Left kidney (tissue), 2 donors: ENCODE data around the gene ABHD11. TPM values are rescaled to one million over a fixed set of nuclear protein-coding genes. Genes with fewer than 3 reads are reported as not detected.
A peak's percentile ranks its signal among the peaks of the same experiment; 100 is the strongest.
"Not testable (repeated sequence)": the region's sequence is repeated elsewhere in the genome, so short reads cannot be mapped to it uniquely, and the experiment has no call there.

Experiments
- DNase-seq: peaks from one replicate; pipeline ENCODE4 v3.0.0-alpha.2; 2013
- polyA plus RNA-seq: library from polyadenylated mRNA; unstranded; fragments of 120-200 nt; gene quantifications from one replicate; pipeline ENCODE4 v1.2.1, GENCODE V29; 2013; ENCODE audit not compliant: insufficient read length

Gene ABHD11
- polyA plus RNA-seq, 1 donor: 26.9 TPM

- no peak for DNase-seq
Observed at GRCh38 chr7:73721377-73721817, 17.2 kb downstream of the ABHD11 start.

DNA sequence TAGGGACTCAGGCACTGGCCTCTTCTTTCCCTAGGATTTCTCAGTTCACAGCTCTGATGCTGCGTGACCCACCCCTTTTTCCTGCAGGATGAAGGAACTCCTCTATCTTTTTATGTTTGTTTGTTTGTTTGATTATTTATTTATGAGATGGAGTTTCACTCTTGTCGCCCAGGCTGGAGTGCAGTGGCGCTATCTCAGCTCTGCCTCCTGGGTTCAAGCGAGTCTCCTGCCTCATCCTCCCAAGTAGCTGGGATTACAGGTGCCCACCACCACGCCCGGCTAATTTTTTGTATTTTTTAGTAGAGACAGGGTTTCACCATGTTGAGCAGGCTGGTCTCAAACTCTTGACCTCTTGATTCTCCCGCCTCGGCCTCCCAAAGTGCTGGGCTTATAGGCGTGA lies 18.2 kb downstream of the ABHD11 start:
- not testable (repeated sequence) for DNase-seq

- no peak for DNase-seq
Observed at GRCh38 chr7:73719806-73720169, 18.8 kb downstream of the ABHD11 start.

DNA sequence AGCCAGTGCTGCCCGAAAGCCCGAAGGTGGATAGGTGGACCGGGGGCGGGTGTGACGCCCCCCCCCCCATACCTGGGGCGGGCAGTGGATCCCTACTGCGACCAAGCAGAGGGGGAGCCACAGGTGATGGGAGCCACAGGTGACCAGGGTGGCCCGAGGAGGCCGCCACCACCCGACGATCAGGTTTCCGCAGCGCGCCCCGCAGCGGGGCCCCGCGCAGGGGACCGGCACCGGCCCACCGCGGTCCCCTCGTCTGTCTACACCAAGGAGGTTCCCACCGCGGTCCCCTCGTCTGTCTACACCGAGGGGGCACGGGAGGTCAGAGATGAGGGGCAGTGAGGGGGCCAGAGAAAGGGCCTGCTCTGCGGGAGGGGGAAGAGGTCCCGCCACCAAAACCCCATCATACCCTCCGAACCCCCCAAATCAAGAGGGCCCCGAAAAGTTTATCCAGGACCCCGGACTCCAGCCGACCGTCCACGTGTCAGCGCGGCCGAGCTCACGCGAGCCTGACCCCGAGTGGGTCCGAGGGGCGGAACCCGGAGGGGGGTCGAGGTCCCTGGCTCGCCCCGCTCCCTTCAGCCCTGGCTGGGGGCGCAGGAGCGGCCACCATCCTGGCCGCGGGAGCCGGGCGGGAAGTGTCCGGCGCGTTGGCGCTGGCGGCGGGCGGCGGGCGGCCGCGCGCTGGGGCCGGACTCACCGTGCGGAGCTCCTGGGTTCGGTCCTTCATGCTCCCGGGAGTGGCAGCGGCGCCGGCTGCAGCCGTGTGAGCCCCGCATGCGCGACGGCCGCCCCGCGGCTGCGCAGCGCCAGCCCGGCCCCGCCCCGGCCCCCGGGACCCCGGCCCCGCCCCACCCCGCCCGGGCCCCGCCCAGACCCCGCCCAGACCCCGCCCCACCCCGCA lies 19.4 kb downstream of the ABHD11 start, which contains the start of gene STX1A:
Gene STX1A (minus strand): TSS at position 765 of the 901 bp plus-strand sequence. CDS start 38 bp downstream, at position 727.
- DNase-seq: peak; percentile 58

GRCh38 chr7:73718438-73718881 lies 20.1 kb downstream of the ABHD11 start:
- DNase-seq: no peak

GRCh38 chr7:73717991-73718405 lies 20.6 kb downstream of the ABHD11 start:
- no peak for DNase-seq

GRCh38 chr7:73717025-73717807 lies 21.4 kb downstream of the ABHD11 start:
- no peak for DNase-seq

DNA sequence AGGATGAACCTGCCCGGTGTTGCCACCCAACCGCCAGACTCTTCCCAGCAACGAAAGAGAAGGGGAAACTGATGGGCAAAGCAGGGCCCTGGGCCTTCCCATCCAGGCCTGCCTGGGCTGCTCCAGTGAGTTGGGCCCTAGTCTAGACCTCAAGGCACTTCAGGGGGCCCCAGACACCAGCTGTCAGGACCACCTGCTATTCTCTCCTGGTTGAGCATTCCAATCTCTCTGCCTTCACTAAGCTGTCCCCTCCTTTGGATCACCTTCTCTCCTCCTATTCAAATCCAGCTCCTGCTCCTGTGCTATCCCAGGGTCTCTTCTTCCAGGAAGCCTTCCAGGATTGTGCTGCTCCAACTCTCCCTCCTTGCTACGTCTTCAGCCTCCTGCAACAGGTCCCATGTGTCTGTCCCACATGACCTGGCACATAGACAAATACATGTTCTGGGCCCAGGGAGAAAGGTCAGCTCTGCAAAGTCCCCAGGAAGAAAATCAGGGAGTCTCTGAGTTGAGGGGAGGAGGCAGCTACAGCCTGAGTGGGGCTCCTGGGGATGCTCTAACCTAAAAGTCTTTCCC lies 22.2 kb downstream of the ABHD11 start:
- no peak for DNase-seq

DNA sequence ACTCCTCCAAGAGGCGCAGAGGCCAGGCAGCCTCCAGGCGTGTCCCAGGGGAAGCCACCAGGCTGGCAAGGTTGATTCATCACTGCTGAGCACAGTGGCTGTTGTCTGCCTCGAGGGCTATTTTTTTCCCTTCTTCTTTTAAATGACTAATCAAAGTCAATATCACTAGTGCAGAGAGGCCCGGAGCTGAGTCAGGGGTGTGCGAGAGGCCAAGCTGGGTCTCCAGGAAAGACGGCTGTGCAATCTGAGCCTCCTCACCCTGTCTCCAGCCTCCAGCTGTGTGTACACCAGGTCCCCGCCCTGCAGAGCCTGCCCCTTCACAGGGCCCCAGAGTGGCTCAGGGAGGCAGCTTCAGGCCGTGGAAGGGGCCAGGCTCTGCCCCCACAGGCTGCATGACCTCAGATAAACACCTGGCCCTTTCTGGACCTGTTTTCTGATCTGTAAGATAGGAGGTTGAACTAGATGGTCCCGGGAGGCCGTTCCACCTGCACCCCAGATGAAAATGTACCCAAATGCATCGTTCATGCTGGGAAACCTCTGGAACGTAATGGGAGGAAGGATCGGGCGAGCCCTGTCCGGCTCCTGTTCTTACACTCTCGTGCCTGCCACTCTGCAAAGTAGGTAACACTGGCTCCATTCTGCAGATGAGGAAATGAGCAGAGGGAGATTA lies 22.8 kb downstream of the ABHD11 start:
- no peak for DNase-seq

GRCh38 chr7:73713319-73713718 lies 25.3 kb downstream of the ABHD11 start:
- DNase-seq: not testable (repeated sequence)

- no peak for DNase-seq
Observed at GRCh38 chr7:73712773-73713172, 25.8 kb downstream of the ABHD11 start.

DNA sequence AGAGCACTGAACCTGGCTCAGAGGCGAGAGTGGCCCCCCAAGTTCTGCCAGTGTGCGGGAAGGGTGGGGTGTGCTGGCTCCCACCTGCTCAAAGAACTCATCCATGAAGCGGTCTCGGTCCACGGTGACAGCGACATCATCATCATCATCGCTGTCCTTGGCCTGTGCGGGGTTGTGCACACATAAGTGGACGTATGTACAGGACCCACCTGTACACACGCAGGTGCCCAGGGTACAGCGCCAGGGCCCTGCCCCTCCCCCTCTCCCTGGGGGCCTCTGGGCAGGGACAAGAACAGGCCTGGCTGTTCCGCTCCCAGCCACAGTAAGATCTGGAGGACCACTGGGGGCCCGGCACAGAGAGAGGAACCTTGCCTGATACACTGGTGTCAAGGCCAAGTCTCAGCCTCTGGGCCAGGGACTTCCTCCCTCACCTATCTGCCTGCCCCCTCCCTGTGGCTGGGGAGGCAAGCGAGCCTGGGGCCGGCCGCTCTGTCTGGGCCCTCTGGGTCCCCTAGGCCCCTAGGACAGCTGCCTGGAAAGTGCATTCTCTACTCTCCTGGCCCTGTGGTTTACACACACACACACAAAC lies 29.5 kb downstream of the ABHD11 start:
- no peak for DNase-seq

DNA sequence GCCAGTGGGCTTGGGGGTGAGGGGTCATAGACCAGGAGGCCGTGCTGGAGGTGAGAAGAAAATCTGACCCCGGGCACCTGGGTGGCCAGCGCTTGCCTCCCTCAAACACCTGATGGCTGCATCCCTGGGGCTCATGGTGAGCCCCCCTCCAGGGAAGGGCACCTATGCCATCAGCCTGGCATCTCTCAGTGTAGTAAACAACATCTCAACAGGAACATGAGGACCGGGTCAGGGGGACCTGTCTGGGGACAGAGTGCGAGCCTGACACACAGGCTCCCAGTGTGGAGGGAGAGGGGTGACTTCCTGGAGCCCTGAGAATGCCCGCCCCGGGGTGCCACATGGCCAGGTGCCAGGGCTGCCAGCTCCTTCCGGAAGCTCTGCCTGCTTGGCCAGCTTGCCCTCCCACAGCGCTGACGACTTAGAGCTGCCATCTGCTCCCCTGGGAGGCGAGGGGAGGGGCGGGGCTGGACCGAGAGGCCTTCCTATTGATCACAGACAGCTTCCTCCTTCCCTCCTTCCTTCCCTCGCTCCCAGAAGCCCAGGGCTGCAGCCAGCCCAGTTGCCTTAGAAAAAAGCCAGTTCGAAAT lies 31.5 kb downstream of the ABHD11 start:
- no peak for DNase-seq

DNA sequence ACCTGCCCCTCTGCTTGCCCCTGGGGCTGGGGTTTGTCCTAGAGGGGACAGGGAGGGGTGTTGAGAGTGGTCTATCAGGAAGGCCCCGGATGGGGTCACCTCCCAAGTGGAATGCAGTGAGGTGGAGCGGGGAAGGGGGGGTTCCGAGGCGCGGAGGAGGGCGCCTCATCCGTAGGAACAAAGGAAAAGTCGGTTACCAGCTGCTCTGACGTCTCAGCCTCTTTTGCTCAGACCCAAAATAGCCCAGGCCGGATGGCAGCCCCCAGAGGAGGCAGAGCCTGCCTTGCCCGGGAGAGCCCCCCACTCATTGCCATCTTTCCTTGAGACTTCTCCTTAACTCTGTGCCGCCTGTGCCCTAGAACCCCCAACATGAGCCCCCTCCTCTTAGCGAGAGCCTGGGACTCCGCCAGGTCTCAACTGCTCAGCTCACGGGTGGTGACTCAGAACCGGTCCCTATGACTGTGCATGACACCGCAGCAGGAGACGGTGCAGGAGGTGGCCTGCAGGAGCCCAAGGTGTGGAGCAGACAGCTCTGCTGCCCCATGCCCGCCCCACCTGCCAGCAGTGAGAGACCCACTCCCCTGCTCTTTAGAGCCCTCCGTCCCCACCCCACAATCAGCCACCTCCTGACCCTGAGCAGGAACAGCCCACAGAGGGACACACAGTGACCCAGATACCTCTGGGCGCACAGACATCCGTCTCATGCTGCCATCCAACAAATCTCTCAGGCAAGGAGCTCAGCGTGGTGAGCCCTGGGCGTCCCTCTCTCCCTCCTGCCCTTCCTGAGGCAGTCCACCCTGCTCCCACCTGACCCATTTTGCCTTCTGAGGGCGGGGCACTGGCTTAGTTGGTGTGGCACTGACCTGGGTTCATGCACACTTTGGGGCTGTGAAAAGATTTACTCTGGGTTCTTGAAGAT lies 32.2 kb downstream of the ABHD11 start:
- DNase-seq: no peak

GRCh38 chr7:73705551-73705920 lies 33.1 kb downstream of the ABHD11 start:
- no peak for DNase-seq

DNA sequence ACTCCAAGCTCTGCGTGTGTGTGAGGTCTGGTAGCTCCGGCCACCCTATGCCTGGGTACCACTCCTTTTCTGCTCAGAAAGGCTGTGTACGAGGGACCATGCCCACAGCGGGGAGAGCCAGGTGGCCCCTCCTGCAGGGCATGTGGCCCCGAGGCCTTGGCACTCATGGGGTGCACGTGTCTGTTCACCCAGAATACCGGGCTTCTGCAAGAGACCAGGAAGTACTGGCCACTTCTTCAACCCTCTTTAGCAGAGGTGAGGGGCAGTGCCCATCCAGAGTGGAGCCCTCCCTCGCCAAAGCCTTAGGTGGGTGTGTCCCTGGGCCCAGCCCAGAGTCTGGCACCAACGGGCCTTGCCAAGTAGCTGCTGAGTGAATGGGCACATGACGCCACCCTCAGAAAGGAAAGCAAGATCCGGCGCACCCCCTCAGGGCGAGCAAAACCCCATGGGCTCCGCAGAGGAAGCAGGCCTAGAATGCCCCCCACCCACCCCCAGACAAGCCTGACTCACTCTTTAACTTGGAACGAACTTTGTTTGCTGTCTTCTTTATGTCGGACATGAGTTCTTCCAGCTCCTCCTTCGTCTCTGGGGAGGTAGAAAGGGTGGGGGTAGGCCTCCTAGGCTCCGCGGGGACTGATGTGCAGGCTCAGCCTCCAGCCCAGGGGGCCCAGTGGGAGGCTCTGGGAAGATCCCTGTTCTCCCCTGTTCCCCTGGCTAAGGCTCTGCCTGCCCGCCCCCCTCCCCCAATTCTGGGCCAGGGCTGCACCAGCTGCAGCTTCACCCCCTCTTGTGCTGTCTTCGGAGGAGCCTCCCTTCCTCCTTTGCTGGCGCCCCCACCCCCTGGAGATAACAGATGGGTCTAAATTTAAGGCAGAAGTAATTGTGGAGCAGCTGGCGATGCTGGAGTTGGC lies 33.7 kb downstream of the ABHD11 start:
- DNase-seq: no peak

- peak; percentile 70 for DNase-seq
Observed at GRCh38 chr7:73703757-73704639, 34.6 kb downstream of the ABHD11 start.

DNA sequence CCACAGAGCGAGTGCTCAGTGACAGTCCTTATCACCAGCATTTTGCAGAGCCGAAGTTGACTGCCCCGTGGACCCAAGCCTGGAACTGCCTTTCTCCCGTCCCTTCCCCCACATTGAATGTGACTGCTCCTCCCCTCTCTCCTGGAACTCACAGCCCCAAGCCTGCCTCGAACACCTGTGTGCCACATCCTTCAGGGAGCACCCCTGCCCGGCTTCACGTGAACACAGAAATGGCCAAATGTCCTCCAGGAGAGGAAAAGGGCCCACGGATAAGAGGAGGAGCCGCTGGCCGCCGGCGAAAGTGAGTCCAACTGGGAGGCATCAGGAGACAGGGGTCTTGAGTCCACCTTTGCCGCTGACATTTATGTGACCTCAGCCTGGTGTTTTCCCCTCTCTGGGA lies 35.4 kb downstream of the ABHD11 start:
- no peak for DNase-seq
